Astrocyte (in vitro differentiated cells and primary cell): ENCODE results near the gene BMS1. TPM values are rescaled to one million over a fixed set of nuclear protein-coding genes. Genes with fewer than 3 reads are reported as not detected.

Experiments used
- DNase-seq: peaks from one replicate; pipeline ENCODE4 v3.0.0-alpha.2; 2010; ENCODE audit warnings: low read depth
- FAIRE-seq: peaks from 2 replicates; lab custom pipeline; 2011; peaks lifted over from hg19 to GRCh38; lab: Jason Lieb, UNC
- H2AFZ ChIP-seq: 2 replicates; pipeline ENCODE4 v1.6.0; 2012; ENCODE audit warnings: low read depth, low read length, inconsistent platforms
- H3K27ac ChIP-seq: 2 replicates; pipeline ENCODE4 v1.5.1; 2011; ENCODE audit warnings: low read depth, low read length, inconsistent platforms
- H3K27me3 ChIP-seq: 2 replicates; pipeline ENCODE4 v1.6.0; 2011; ENCODE audit warnings: low read length, inconsistent platforms; ENCODE audit not compliant: insufficient read depth
- H3K36me3 ChIP-seq: 2 replicates; pipeline ENCODE4 v1.5.1; 2011; ENCODE audit warnings: low read length, inconsistent platforms; ENCODE audit not compliant: insufficient read depth
- H3K4me1 ChIP-seq: 2 replicates; pipeline ENCODE4 v1.5.1; 2011; ENCODE audit warnings: low read length, inconsistent platforms; ENCODE audit not compliant: insufficient read depth
- H3K4me2 ChIP-seq: 2 replicates; pipeline ENCODE4 v1.6.0; 2012; ENCODE audit warnings: low read length, inconsistent platforms
- H3K4me3 ChIP-seq: 2 replicates; pipeline ENCODE4 v1.5.1; 2011; ENCODE audit warnings: low read depth, mild to moderate bottlenecking, low read length, inconsistent platforms; ENCODE audit not compliant: insufficient read depth
- H3K79me2 ChIP-seq: 2 replicates; pipeline ENCODE4 v1.6.0; 2012; ENCODE audit warnings: mild to moderate bottlenecking, low read length, inconsistent platforms; ENCODE audit not compliant: insufficient read depth
- H3K9ac ChIP-seq: 2 replicates; pipeline ENCODE4 v1.6.0; 2012; ENCODE audit warnings: mild to moderate bottlenecking, low read length, inconsistent platforms
- H3K9me3 ChIP-seq: 2 replicates; pipeline ENCODE4 v1.5.1; 2012; ENCODE audit warnings: low read depth, mild to moderate bottlenecking, low read length, inconsistent platforms; ENCODE audit not compliant: insufficient read depth
- H4K20me1 ChIP-seq: 2 replicates; pipeline ENCODE4 v1.6.0; 2012; ENCODE audit warnings: low read length, inconsistent platforms; ENCODE audit not compliant: insufficient read depth
- H3K27ac Mint-ChIP-seq: one replicate; pipeline ENCODE4 v1.8.0; 2021; ENCODE audit warnings: mild to moderate bottlenecking, mixed read lengths; ENCODE audit not compliant: unreplicated experiment
- H3K27me3 Mint-ChIP-seq: one replicate; pipeline ENCODE4 v1.8.0; 2021; ENCODE audit warnings: low read depth, mixed read lengths; ENCODE audit not compliant: unreplicated experiment
- H3K36me3 Mint-ChIP-seq: one replicate; pipeline ENCODE4 v1.8.0; 2021; ENCODE audit warnings: low read depth, mixed read lengths; ENCODE audit not compliant: unreplicated experiment
- H3K4me1 Mint-ChIP-seq: one replicate; pipeline ENCODE4 v1.8.0; 2021; ENCODE audit warnings: low read depth, mixed read lengths; ENCODE audit not compliant: unreplicated experiment
- H3K4me3 Mint-ChIP-seq: one replicate; pipeline ENCODE4 v1.8.0; 2021; ENCODE audit warnings: mild to moderate bottlenecking, moderate library complexity, mixed read lengths; ENCODE audit not compliant: unreplicated experiment
- H3K9me3 Mint-ChIP-seq: one replicate; pipeline ENCODE4 v1.8.0; 2021; ENCODE audit warnings: mild to moderate bottlenecking, mixed read lengths; ENCODE audit not compliant: unreplicated experiment
- EZH2 ChIP-seq: IDR thresholded peaks from 2 replicates; pipeline ENCODE4 v1.6.1; 2012; ENCODE audit warnings: mild to moderate bottlenecking, low read length, inconsistent platforms; ENCODE audit not compliant: insufficient read depth
- total RNA-seq: library from RNA; stranded (reverse); gene quantifications from 2 replicates; pipeline ENCODE4 v1.2.1, GENCODE V29; 2021
- TF ChIP-seq, protein P1 (sequence below): IDR thresholded peaks from 2 replicates; pipeline ENCODE4 v1.5.1; 2011; ENCODE audit warnings: low read depth, mild to moderate bottlenecking, inconsistent platforms, low read length, moderate library complexity; ENCODE audit not compliant: insufficient read depth

Gene BMS1
- total RNA-seq, 1 donor from 2014 or later = 26.3 TPM

DNA sequence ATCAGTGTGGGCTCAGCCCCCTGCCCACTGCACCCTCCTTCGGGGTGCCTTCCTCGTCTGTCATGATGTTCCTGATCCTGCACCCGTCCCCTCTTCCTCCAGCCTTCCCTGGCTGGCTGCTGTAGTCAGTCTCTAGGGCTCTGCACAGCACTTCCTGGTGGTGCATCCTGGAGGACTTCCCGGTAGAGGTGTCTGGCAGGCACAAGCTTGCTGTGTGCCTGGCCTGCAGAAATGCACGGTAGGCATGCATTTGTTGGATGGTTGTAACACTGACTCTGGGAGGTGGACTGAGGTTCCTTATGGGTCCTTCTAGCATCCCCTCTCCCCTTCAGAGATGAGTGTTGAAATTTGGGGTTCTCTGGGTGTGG lies 92.8 kb downstream of the BMS1 start:
- no peak overlapping the region for H3K9ac ChIP-seq
- DNase-seq (no peak), FAIRE-seq (no peak)
- no peaks in the 10 kb centered on the region for H3K36me3 Mint-ChIP-seq
- H3K4me3 Mint-ChIP-seq = no peak overlapping the region
- no peaks in the 10 kb centered on the region for H3K27me3 ChIP-seq
- no peaks in the 10 kb centered on the region for H3K9me3 Mint-ChIP-seq
- no peaks in the 10 kb centered on the region for H3K36me3 ChIP-seq
- H3K4me1 Mint-ChIP-seq = peaks cover 7% of the 10 kb centered on the region
- no peaks in the 10 kb centered on the region for H3K4me1 ChIP-seq
- no peak overlapping the region for H3K27ac Mint-ChIP-seq
- H3K4me2 ChIP-seq = no peak overlapping the region
- no peak for TF ChIP-seq EZH2
- TF ChIP-seq, protein P1, sequence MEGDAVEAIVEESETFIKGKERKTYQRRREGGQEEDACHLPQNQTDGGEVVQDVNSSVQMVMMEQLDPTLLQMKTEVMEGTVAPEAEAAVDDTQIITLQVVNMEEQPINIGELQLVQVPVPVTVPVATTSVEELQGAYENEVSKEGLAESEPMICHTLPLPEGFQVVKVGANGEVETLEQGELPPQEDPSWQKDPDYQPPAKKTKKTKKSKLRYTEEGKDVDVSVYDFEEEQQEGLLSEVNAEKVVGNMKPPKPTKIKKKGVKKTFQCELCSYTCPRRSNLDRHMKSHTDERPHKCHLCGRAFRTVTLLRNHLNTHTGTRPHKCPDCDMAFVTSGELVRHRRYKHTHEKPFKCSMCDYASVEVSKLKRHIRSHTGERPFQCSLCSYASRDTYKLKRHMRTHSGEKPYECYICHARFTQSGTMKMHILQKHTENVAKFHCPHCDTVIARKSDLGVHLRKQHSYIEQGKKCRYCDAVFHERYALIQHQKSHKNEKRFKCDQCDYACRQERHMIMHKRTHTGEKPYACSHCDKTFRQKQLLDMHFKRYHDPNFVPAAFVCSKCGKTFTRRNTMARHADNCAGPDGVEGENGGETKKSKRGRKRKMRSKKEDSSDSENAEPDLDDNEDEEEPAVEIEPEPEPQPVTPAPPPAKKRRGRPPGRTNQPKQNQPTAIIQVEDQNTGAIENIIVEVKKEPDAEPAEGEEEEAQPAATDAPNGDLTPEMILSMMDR = no peak
- no peaks in the 10 kb centered on the region for H3K9me3 ChIP-seq
- no peak overlapping the region for H2AFZ ChIP-seq
- no peak overlapping the region for H3K4me3 ChIP-seq
- H4K20me1 ChIP-seq = no peaks in the 10 kb centered on the region
- no peak overlapping the region for H3K27ac ChIP-seq
- no peaks in the 10 kb centered on the region for H3K79me2 ChIP-seq
- peaks cover 33% of the 10 kb centered on the region for H3K27me3 Mint-ChIP-seq

DNA sequence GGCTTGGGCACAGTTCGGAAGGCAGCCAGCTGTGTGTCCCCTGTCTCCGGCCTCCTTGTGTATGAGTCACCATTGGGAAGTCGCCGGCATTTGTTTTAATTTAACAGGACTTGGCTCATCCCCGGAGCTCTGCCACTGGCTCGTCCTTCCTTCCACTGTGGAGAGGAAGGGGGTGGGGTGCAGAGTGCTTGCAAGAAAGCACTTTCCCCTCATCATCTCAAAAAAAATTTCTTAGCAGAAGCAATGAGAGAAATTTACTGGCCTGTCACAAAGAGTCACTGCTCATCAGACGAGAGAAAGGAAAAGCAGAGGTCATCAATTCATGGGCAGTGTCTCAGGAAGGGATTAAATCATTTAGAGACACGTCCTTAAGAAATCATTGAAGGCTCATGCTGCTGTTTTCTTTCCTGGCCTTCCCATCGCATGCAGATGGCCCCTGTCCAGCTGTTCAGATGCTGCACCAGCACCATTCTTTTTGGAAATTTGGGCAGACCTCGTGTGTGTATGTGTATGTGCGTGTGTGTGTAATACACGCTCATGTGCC lies 93.3 kb downstream of the BMS1 start:
- Histone ChIP-seq H3K79me2 (no peaks in the 10 kb centered on the region), H3K27ac (no peak overlapping the region), H3K4me2 (no peak overlapping the region), H2AFZ (no peak overlapping the region), H3K9me3 (no peaks in the 10 kb centered on the region), H3K4me3 (no peak overlapping the region), H3K9ac (no peak overlapping the region), H3K27me3 (no peaks in the 10 kb centered on the region), H3K36me3 (no peaks in the 10 kb centered on the region), H3K4me1 (no peaks in the 10 kb centered on the region), H4K20me1 (no peaks in the 10 kb centered on the region)
- no peak for DNase-seq
- Mint-ChIP-seq H3K9me3 (no peaks in the 10 kb centered on the region), H3K36me3 (no peaks in the 10 kb centered on the region), H3K27me3 (peaks cover 33% of the 10 kb centered on the region), H3K4me1 (peaks cover 7% of the 10 kb centered on the region), H3K27ac (no peak overlapping the region), H3K4me3 (no peak overlapping the region)
- TF ChIP-seq, protein P1 = no peak
- FAIRE-seq = no peak

DNA sequence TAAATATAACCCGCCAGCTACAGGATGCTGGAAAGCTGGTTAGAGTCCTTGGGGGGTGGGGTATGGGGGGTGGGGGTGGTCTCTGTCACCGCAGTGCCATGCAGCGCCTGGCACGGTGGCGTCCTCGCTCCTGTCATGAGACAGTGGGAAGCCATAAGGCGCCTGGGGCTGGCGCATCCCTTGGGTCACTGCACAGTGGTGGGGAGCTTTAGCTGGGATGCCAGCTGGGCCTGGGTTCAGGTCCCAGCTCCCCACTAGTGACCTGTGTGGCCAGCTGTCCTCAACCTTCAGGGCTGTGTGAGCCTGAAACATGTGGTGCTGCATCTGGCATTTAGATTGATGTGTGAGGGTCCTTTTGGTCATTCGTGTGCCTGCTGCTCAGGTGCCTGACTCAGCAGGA lies 93.9 kb downstream of the BMS1 start:
- no peak overlapping the region for H3K4me2 ChIP-seq
- no peaks in the 10 kb centered on the region for H3K9me3 ChIP-seq
- no peak overlapping the region for H3K9ac ChIP-seq
- no peaks in the 10 kb centered on the region for H3K36me3 ChIP-seq
- Mint-ChIP-seq H3K4me1 (peaks cover 7% of the 10 kb centered on the region), H3K9me3 (no peaks in the 10 kb centered on the region), H3K4me3 (no peak overlapping the region), H3K36me3 (no peaks in the 10 kb centered on the region), H3K27me3 (peaks cover 35% of the 10 kb centered on the region), H3K27ac (no peak overlapping the region)
- DNase-seq (no peak), FAIRE-seq (no peak)
- no peak overlapping the region for H3K4me3 ChIP-seq
- no peaks in the 10 kb centered on the region for H4K20me1 ChIP-seq
- no peaks in the 10 kb centered on the region for H3K79me2 ChIP-seq
- TF ChIP-seq, protein P1 = no peak
- no peak for TF ChIP-seq EZH2
- no peak overlapping the region for H2AFZ ChIP-seq
- no peaks in the 10 kb centered on the region for H3K4me1 ChIP-seq
- no peaks in the 10 kb centered on the region for H3K27me3 ChIP-seq
- no peak overlapping the region for H3K27ac ChIP-seq
